Stimulated activated CD4-positive, alpha-beta T cell treated with anti-CD3 and anti-CD28 coated beads, Interleukin-1b, Interleukin-23, amount 100 ng/mL, for 1 hour (primary cell): ENCODE measurements around the gene PDCD1LG2.
"Not testable (repeated sequence)": the region's sequence is repeated elsewhere in the genome, so short reads cannot be mapped to it uniquely, and the experiment has no call there.

Source experiments
- DNase-seq, 2 donors: peaks; one replicate each; pipeline ENCODE4 v3.0.0-alpha.2; 2020; ENCODE audit warnings: low read depth in 2 of 2

PDCD1LG2 gene

GRCh38 chr9:5493679-5494511 is 16.4 kb upstream of the PDCD1LG2 start:
- DNase-seq, result no peak

DNA sequence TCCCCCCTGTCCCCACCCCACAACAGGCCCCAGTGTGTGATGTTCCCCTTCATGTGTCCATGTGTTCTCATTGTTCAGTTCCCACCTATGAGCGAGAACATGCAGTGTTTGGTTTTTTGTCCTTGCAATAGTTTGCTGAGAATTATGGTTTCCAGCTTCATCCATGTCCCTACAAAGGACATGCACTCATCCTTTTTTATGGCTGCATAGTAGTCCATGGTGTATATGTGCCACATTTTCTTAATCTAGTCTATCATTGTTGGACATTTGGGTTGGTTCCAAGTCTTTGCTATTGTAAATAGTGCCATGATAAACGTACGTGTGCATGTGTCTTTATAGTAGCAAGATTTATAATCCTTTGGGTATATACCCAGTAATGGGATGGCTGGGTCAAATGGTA is 15.6 kb upstream of the PDCD1LG2 start:
- DNase-seq, result not testable (repeated sequence)

DNA sequence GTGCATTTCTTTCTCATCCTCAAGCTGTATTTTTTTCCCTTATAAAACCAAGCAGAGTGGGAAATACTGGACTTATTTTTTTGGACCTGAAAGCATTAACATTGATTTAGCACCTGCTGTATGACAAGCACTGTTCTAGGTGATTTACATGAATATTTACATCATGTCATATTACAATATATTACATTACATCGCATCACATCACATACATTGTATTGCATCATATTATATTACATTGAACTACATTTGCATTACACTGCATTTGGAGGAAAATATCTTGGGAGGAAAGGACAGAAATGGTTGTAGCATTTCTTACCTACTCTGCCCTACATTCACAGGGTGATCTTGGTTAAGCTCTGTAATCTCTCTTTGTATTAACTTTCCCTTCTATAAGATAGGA is 11.2 kb upstream of the PDCD1LG2 start:
- DNase-seq, result no peak

DNA sequence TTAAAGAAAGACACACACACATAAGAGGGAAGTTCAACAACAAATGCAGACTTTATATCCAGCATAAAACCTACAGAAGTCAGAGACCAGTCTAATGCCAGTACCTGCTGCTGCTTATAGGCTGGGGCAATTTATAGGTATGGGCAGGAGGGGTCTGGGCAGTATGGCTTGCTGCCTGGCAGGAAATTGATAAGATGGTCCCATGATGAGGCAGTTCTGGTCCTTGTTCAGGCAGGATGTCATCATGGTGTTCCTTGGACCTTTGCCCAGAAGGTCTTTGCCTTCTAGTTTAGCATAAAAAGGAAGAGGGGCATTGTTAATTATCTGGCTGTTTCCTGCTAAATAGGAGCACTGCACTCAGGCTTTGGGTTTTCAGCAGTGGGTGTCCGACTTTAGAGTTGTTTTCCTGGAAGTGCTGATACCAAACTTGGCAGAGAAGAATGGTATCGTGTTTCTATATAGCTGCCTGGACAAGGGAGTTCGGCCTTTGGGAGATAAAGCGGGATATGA is 10.4 kb upstream of the PDCD1LG2 start:
- no peak for DNase-seq

GRCh38 chr9:5500441-5501235 is 9.7 kb upstream of the PDCD1LG2 start:
- DNase-seq, result no peak

- no peak for DNase-seq
Observed at GRCh38 chr9:5502553-5502952, 7.8 kb upstream of the PDCD1LG2 start.

DNA sequence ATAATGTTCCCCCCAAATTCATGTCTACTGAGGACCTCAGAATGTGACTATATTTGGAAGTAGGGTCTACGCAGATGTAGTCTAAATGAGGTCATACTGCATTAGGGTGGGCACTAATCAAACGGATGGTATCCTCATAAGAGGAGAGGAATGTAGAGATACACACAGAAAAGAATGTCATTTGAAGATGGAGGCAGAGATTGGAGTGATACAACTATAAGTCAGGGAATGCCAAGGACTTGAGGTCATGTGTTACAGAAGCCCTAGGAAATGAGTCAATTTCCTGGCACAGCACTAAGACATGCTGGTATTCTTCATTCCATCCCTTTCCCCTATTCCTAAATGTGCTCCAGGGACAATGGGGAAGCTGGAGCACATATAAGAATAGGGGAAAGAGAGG is 758 bp upstream of the PDCD1LG2 start:
- no peak for DNase-seq

- DNase-seq, result no peak
Observed at GRCh38 chr9:5510989-5511388, 658 bp downstream of the PDCD1LG2 start.

GRCh38 chr9:5511476-5511875 is 1.1 kb downstream of the PDCD1LG2 start:
- DNase-seq, result no peak

- DNase-seq, result no peak
Observed at GRCh38 chr9:5511935-5512580, 1.7 kb downstream of the PDCD1LG2 start.

DNA sequence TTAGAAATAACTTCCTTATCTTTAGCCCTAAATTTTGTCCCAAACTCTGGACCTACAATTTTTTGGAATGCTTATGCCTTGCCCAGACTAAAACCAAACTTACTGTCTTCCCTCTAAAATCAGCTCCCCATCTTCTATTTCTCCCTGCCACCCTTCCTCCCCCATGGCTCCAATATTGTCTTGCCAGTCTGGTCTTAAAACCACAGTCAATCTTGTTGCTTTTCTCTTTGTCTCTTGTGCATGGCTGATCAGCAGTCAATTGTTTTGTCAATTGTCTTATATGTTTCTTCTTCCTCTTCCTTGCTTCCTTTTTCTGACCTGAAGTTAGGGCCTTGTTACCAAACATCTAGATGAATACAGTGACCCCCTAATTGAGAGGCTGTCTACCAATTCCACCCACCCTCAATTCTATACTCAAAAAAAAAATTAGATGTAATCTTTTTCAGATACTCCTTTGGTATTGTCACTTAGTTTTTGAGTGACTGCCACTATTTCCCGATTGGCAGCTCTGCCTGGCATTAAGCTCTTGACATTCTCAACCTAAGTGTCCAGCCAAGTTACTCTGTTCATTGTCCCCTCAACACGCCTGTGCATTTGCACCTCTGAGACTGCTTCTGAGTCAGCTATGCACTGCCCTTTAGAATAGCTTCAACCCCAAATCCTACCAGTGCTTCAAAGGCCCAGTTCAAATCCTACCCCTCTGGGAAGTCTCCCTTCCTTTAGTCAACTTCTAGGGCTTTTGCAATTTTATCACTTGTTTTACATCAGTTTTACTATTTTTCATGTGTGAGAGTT is 2.5 kb downstream of the PDCD1LG2 start:
- DNase-seq, result no peak

- DNase-seq, result no peak
Observed at GRCh38 chr9:5513966-5514616, 3.8 kb downstream of the PDCD1LG2 start.

GRCh38 chr9:5514617-5515260 is 4.4 kb downstream of the PDCD1LG2 start:
- DNase-seq, result no peak

- DNase-seq, result no peak
Observed at GRCh38 chr9:5515261-5515650, 4.9 kb downstream of the PDCD1LG2 start.

DNA sequence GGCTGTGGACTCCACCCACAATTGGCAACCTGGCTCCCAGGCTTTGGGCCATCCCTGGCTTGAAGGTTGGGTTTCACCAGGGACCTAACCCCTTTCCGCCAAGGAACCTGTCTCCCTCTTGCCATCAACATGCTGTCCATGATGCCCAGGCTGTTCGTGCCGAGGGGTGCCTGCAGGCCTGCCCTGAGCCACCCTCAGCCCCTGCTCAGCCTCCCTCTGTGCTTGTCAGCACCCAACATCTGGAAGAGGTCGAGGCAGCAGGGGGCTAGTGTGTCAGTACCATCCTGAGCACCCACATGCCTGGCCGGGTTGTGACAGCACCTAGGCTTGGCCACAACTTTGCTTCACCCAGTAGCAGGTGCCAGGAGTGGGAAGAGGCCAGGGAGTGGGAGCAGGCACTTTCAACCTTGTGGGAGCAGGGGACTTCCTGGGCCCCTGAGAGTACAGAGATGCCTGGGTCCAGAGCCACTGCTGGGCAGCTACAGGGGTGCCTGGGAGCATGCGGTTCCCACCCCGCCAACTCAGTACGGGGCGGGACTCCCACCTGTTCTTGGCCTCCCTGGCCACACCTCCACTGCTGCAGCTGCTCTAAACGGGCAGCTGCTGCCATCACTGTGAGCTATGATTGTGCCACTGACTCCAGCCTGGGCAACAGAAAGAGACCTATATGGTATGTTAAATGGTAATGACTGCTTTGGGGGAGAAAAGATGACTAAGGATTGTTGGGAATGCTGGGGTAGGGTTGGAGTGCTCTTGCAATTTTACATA is 6.3 kb downstream of the PDCD1LG2 start:
- DNase-seq, result no peak

DNA sequence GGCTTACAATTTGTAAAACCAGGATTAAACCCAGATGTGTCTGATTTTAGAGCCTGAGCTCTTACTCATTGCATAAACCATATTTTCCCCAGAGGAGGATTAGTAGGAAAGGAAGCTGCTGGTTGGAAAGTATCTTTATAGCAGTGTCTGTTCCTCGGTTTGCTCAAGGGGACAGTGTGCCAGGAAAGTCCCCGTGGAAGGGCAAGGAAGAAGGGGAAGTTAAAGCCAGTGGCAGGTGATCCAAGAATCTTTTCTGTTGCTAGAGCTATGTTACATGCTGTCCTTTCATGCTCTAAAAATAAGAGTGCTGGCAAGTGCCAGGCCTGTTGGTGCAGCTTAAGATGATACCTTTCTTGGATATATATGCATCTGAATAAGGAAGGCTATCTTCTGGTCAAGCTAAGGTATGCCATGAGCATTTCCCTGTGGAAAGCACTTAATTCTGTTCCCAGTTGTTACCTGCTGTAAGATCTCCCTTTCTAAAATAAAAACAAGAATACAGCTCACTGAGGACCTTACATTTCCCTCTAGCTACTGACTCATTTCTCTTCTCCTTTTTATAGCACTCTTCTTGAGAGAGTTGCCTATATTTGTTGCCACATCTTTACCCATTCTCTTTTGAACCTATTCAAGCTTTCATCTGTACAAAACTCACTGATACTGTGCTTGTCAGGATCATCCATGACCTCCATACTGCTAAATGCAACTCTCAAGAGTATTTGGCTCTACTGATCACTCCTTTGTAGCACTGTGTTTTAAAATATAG is 8.0 kb downstream of the PDCD1LG2 start:
- no peak for DNase-seq

- no peak for DNase-seq
Observed at GRCh38 chr9:5518937-5519319, 8.6 kb downstream of the PDCD1LG2 start.

GRCh38 chr9:5524090-5524489 is 13.8 kb downstream of the PDCD1LG2 start:
- DNase-seq, result no peak

DNA sequence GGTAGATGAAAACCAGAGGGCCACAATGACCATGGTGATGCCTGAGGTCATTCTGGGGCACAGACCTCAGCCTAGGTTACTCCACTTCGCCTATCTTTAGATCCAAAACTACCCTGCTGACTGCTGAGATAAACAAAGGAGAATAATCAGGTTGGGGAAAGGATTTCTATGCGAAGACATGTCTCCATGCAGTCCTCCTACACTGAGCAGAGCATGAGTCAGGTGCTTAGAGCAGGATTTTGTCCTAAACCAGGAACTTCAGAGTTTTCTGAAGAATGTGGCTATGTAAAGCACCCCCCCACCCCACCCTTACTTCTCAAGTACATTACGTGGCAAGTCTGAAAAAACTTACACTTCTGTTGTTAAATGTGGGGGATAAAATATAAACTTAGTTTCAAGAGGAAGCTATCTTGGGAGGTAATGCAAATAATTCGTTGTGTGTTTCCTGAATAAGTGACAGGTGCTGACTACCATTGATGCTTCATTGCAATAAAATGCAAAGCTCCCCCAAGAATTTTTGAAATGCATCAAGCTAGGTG is 19.4 kb downstream of the PDCD1LG2 start:
- DNase-seq, result no peak
